ENCODE measurements around the gene ERBIN. TPM values are rescaled to one million over a fixed set of nuclear protein-coding genes. Genes with fewer than 3 reads are reported as not detected.

The ERBIN gene
- total and polyA plus RNA-seq, 9 of the 15 experiments (the other 6 are each of a cell fraction or from before 2014, with no cell fraction given), result 11.9 to 72.8 (median 41.7) TPM

- TF ChIP-seq NKRF (IDR thresholded peaks at IDR 0.05; ENCODE audit: borderline replicate concordance), result no peak
- TF ChIP-seq ZNF253 (CRISPR knock-in tag; conservative IDR thresholded peaks at IDR 0.05), result no peak
- no peak for TF ChIP-seq THRAP3 (IDR thresholded peaks at IDR 0.05; ENCODE audit: borderline replicate concordance)
- TF ChIP-seq FOXK2 (conservative IDR thresholded peaks at IDR 0.05 in 1 of 2, IDR thresholded peaks at IDR 0.05 in 1 of 2; ENCODE audit: low read depth in 2 of 2), result 0 out of 4 replicates have a peak, but pooled peaks of 1 of the 2 experiments have one; percentile 7
- no peak for TF ChIP-seq PHF20 (IDR thresholded peaks at IDR 0.05; ENCODE audit: partially characterized antibody)
- TF ChIP-seq YY1 (IDR thresholded peaks at IDR 0.05; ENCODE audit: borderline replicate concordance in 1 of 3, control insufficient read depth in 1 of 3, extremely low read depth in 1 of 3, insufficient read depth in 3 of 3, insufficient read length in 1 of 3, insufficient replicate concordance in 2 of 3, low read depth in 1 of 3, low read length in 2 of 3), result peak in 1 of 3 experiments; percentile 70
- peak; percentile 74 for TF ChIP-seq TEAD4 (IDR thresholded peaks at IDR 0.05; ENCODE audit: low read length)
- TF ChIP-seq TEAD4 (CRISPR knock-in tag; IDR thresholded peaks at IDR 0.05; ENCODE audit: borderline replicate concordance), result no peak
- TF ChIP-seq, protein P1, sequence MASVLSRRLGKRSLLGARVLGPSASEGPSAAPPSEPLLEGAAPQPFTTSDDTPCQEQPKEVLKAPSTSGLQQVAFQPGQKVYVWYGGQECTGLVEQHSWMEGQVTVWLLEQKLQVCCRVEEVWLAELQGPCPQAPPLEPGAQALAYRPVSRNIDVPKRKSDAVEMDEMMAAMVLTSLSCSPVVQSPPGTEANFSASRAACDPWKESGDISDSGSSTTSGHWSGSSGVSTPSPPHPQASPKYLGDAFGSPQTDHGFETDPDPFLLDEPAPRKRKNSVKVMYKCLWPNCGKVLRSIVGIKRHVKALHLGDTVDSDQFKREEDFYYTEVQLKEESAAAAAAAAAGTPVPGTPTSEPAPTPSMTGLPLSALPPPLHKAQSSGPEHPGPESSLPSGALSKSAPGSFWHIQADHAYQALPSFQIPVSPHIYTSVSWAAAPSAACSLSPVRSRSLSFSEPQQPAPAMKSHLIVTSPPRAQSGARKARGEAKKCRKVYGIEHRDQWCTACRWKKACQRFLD (CRISPR knock-in tag; IDR thresholded peaks at IDR 0.05), result 0 out of 2 replicates have a peak, but pooled peaks have one; percentile 28
- no peak for TF ChIP-seq ZNF696 (CRISPR knock-in tag; conservative IDR thresholded peaks at IDR 0.05)
These were observed 1.3 kb downstream of the ERBIN start (continued) for GRCh38 chr5:65927503-65928321.

All from K562 (cell line).